IMR-90 (cell line): Measurements from ENCODE around the gene STEAP3. TPM values are rescaled to one million over a fixed set of nuclear protein-coding genes. Genes with fewer than 3 reads are reported as not detected.

Experiments
- polyA plus RNA-seq, 3 experiments: library from polyadenylated mRNA; depleted of rRNA; stranded (reverse); fragments of >200 nt; gene quantifications; 2 replicates each; pipeline ENCODE4 v1.2.3, GENCODE V29; 2012; ENCODE audit warnings: low replicate concordance in 1 of 3
- total RNA-seq: library from RNA; depleted of rRNA; stranded (reverse); fragments of >200 nt; gene quantifications from 2 replicates; pipeline ENCODE4 v1.2.3, GENCODE V29; 2012; rRNA removed

Gene STEAP3
- total and polyA plus RNA-seq, 2 of the 4 experiments (the other 2 are of a cell fraction) = 19.4 to 43.9 TPM

Other genes starting within 250 kb of the STEAP3 start
- not detected in 2 replicates for gene C1QL2, start 65.1 kb upstream of the STEAP3 start, total RNA-seq
- gene C1QL2, start 65.1 kb upstream of the STEAP3 start, polyA plus RNA-seq (2012; rRNA removed) = not detected in 2 replicates
- gene C2orf76, start 143.0 kb downstream of the STEAP3 start, total RNA-seq = 9.7 and 10.6 TPM in 2 replicates
- gene C2orf76, start 143.0 kb downstream of the STEAP3 start, polyA plus RNA-seq (2012; rRNA removed) = 8.9 and 12.6 TPM in 2 replicates
- 42.5 and 69.7 TPM in 2 replicates for gene DBI, start 143.1 kb downstream of the STEAP3 start, total RNA-seq
- gene DBI, start 143.1 kb downstream of the STEAP3 start, polyA plus RNA-seq (2012; rRNA removed) = 243 and 278 TPM in 2 replicates
- gene TMEM37, start 208.0 kb downstream of the STEAP3 start, total RNA-seq = under 0.01 TPM in 1 of 2 replicates, not detected in the other
- gene TMEM37, start 208.0 kb downstream of the STEAP3 start, polyA plus RNA-seq (2012; rRNA removed) = 0.30 and 0.39 TPM in 2 replicates